ENCODE results near the gene GPA33. TPM values are rescaled to one million over a fixed set of nuclear protein-coding genes. Genes with fewer than 3 reads are reported as not detected.

The GPA33 gene
- total RNA-seq, 1 experiment from 2014 or later = not detected

DNA sequence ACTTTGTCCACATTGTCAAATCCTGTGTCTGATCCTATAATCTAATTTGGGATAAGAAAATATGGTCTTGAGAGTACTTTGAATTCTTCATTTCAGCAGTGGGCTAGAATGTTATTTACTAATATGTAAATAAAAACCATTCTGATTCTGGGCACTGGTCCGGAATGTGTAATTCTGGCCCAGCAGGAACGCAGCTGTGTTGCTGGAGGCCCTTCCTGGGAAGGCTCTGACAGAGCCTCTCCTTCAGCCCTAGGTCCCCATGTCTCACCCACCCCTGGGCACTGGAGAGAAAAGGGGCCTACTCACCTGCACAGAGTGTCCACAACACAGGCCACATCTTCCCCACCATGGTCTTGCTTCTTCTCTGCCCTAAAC, 251 bp downstream of the GPA33 start:
- DNase-seq (ENCODE audit: extremely low read depth, low read depth) = no peak

DNA sequence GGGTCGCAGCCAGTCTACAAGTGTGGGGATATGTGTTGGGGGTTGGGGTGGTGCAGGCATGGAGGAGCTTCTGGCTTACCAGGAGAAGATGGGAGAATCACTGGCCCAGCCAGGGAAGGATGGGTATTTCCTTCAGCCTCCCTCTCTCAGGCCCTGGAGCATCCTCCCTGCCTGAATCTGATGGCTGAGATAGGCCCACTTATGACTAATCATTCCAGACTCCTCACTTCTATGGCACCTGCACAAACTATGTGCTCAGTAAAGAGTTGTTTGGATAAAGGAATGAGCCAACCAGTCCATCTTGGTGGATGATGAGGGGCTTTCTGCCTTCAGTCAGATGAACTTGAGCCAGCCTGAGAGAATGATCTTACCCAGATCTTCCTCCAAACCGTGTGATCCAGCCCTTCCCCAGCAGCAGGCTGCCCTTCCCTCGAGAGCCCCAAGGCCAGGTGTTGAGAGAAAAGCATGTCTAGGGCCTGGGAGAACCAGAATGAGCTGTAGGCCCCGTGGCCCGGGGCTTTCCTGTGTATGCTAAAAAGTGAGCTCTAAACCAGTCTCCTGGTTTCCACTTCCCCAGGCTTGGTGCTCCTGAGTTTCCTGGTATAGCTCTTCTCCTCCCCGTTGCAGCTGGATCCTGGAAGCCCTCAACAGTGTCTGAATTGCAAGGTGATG, 1.3 kb downstream of the GPA33 start:
- no peak for DNase-seq (ENCODE audit: extremely low read depth, low read depth)

DNA sequence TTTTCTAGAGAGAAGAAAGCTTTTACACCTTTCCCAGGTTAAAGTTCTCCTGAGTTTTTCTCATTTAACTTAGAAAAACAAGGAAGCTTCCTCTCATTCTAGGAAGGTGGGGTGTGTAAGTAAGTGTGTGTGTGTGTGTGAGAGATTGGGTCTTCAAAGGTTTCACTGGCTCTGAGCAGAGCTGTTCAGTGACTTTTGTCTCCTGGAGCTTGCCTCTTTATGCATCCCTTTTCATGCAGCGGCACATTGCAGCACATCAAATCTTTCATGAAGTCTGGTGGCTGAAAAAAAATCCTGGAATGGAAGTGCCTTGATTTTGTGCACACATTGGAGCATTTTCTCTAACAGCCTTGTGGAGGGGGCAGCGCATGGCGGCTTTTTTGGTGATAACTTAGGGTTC, 3.4 kb downstream of the GPA33 start:
- DNase-seq (ENCODE audit: extremely low read depth, low read depth) = no peak

DNA sequence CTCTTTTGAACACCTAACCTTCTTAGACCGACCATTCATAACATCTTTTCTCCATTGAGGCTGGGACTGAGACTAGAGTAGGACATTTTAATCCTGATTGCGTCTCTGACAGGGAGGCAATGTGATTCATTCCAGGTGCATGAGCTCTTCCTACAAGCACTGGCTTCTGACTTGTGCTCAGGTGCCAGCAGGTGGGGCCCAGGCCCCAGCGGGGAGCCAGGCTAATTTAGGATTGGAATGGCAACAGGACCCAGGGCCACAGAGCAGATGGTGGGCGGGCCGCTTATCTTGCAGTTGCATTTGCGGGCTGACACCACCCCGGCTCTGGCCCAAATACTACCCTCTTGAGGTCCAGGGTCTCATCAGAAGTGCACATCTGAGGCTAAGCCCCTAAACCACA, 4.1 kb downstream of the GPA33 start:
- no peak for DNase-seq (ENCODE audit: extremely low read depth, low read depth)

DNA sequence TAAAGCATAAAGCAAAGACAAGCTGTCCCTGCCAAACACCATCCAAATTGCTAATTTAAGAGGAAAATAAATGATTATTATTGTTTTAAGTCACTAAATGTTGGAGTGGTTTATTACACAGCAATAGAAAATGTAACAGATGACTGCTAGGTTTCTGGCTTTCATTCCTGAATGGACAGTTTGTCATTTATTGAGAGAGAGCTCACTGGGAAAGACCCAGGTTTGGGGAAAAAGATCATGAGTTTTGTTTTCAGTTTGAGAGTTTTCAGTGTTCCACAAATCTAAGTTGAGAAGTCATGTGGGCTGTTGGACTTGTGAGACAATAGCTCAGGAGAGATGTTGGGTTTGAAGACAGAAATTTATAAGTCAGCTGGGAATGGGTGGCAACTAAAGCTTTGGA, 5.4 kb downstream of the GPA33 start:
- DNase-seq (ENCODE audit: extremely low read depth, low read depth) = no peak

DNA sequence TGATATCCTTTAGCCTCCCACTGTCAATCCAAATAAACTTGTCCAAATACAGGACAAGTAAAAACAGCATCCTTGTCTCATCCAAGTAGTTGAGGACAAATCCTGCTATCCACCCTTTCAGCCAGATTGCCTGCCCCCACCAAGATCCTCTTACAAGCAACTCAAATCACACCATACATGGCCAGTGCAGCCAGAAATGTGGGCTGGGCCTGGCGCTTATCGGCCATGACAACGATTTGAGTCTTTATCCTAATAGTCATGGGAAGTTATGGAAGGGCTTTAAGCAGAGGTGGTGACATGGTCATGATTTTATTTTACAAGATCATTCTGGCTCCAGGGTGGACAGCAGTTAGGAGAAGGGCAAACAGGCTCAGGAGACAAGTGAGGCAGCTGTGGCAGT, 6.3 kb downstream of the GPA33 start:
- no peak for DNase-seq (ENCODE audit: extremely low read depth, low read depth)

DNA sequence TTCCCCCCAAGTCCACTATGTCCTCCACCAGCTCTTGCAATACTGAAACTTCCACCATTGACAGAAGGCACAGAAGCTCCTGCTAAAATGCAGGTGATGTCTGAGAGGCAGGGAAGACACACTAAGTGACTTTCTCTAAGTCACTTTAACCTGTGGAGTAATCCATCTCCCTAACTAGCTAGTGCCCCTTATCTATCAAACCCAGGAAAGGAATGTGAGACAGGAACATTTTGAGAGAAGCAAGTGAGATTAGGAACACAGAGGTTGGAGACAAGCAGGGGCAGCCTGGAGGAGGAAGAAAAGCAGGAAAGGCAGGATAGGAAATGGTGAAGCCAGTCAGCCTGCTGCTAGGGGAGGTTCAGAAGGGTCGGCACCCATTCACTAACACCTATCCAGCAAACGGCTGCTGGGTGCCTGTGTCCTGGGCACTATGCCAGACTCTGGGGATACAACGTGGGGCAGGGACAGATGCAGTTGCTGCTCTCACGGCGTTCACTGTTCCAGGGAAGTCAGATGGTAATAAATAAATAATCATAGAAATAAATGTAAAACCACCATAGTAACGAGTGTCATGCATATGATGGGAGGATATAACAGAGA, 7.0 kb downstream of the GPA33 start:
- no peak for DNase-seq (ENCODE audit: extremely low read depth, low read depth)

DNA sequence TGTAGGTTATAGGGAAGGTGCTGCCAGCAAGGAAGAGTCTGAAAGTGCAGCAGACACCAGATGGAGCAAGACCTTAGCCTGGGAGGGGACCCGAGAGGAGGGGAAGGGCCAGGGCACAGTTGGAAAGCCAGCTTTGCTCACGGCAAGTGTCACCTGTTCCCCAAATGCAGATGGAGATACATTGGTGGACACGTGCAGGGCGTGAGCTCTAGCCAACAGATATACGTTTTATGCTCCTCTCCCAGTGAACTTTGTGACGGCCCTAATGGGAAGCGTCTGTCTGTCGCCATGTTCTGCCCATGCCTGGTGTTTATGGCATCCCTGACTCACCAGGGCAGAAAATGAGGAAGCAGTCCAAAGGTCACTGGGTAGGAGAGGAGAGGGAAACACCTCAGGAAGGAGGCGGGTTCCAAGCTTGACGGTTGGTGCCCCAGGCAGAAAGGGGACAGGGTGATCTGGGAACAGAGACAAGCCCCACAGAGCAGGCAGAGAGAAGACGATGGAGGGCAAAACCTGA, 7.6 kb downstream of the GPA33 start:
- DNase-seq (ENCODE audit: extremely low read depth, low read depth) = no peak

DNA sequence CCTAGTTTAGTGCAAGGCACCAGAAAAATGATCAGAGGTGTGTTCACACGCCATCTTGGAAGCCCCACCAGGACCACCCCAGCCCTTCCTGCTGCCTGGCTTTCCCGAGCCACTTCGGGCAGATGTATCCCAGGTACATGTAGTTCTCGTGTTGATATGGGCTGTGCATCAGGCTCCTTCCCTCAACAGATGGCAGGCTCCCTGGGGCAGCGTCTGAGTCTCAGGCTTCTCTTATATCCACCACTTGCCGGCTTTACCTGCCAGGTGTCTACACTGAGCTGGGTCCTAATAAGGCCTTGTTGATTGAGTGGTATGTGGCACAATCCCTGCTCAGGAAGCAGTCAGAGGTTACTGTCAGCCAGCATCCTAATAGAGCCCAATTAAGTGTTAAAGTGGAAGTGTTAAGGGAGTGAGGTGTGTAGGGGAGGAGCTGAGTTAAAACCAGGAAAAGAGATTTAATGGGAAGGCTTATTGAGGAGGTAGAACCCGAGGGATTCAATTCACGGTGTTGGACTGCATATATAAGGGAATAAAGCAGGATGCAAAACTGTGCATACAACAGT, 8.5 kb downstream of the GPA33 start:
- no peak for DNase-seq (ENCODE audit: extremely low read depth, low read depth)

DNA sequence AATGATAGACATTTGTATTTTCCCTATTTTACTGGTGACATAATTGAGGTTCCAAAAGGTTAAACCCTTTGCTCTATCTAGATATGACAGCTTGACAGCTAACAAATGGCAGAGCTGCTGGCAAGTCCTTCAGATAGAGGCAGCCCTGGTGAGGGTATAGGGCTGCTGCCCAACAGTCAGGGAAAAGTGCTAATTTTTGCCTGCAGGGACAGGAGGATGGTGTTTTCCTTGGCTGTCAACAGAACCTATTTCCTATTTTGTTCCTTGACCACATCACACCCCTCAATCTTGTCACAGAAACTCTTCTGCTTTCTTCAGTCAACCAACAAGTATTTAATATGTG, 12.3 kb downstream of the GPA33 start:
- DNase-seq (ENCODE audit: extremely low read depth, low read depth) = no peak

DNA sequence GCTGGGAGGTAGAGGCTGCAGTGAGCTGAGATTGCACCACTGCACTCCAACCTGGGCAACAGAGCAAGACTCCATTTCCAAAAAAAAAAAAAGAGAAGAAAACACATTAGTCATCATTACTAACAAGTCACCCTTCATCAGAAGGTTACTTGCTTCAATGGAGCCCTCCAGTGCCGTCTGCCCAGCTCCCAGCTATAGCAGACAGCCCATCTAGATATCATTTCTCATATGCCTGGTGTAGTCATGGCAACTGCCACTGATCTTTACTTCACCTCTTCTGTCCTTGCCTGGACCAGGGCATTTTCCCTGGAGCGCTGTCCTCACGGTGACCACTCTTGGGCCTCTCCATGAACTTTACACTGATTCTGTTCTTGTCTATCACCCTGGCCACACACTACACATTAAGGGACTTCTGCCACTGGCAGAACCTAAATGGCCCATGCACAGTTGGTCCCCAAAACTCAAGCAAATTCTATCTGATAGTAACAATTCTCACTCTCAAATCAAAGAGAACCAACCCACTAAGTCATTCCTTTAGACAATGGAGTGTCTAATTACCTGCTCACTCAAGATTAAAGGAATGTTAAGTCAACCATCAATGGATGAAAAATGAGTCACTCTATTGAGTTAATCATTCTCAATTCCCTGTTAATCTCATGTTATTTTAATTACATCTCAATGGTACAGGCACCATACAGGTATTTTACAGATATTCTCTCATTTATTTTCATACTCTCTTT, 12.9 kb downstream of the GPA33 start:
- no peak for DNase-seq (ENCODE audit: extremely low read depth, low read depth)

DNA sequence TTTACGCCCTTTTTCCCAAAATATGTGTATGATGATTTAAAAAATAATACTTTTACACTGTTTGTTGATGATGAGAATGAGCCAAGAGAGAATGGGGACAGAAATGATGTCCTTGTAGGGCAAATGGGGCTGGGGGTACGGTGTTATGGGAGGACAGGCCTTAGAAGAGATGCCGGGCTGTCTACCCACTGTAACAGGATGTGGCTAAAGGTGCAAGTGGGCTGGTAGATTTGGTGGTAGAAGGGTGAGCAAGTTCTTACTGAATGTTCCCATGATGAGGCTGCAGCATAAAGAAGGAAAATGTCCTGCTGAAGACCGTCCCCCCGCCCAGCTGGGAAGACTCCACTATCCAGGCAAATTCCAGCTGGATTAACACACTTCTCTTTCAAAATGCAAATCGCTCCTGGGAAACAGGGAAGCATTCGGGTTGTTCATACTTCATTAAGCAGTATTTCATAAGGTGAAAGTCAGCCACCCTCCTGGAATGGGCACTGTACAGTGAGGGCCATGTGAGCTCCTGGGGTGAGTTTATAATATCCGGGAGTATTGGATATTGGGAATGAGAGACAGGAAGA, 14.0 kb downstream of the GPA33 start:
- DNase-seq (ENCODE audit: extremely low read depth, low read depth) = no peak

DNA sequence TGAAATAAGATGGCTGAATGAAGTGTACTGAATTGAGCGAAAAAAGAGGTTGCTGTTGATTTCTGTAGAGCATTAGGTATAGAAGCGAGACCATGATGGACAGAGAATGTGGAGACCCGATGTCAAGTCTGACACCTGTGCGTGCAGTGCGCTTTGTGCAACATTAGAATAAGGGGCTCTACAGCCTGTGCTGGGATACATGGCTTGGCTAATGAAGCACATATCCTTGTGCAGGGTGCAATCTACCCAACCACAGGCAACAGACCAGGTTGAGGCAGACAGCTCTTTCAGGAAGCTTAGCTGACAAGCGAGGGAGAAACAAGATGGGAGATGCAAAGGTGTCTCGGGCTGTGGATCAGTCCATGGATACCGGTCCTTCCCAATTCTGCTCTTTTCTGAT, 18.9 kb downstream of the GPA33 start:
- no peak for DNase-seq (ENCODE audit: extremely low read depth, low read depth)

DNA sequence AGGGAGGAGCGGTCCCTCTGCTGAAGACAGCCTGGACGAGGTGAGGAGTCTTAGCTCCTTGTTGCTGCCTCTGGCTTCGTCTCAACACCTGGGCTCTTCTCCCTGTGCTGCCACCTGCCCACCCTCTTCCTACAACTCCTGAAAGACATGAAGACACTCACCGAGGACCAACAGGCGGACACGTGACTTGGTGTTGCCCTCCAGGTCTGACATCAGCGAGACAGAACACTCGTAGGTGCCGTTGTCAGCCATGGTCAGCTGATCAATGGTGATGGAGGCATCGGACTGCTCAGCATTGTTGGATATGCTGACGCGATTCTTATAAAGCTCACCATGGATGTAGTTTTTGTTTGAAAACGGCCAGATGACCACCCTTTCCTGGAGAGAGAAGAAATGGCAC, 21.4 kb downstream of the GPA33 start:
- no peak for DNase-seq (ENCODE audit: extremely low read depth, low read depth)

DNA sequence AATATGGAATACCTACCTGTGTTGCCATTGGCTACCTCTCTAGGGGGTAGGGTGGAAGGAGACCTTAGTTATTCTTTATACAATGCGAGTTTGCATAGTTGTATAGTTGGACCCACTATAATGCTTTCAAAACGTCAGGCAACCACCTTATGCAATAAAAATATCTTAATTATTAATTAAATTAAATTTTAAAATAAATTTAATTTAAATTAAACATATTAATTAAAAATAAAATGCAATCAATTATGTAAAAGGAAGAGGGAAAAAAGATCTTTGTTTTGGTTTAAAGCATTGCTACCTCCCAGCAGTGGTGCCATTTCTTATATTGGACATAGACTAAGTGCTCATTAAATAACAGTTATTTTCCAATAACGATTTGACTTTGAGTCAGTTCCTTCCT, 22.3 kb downstream of the GPA33 start:
- DNase-seq (ENCODE audit: extremely low read depth, low read depth) = no peak

DNA sequence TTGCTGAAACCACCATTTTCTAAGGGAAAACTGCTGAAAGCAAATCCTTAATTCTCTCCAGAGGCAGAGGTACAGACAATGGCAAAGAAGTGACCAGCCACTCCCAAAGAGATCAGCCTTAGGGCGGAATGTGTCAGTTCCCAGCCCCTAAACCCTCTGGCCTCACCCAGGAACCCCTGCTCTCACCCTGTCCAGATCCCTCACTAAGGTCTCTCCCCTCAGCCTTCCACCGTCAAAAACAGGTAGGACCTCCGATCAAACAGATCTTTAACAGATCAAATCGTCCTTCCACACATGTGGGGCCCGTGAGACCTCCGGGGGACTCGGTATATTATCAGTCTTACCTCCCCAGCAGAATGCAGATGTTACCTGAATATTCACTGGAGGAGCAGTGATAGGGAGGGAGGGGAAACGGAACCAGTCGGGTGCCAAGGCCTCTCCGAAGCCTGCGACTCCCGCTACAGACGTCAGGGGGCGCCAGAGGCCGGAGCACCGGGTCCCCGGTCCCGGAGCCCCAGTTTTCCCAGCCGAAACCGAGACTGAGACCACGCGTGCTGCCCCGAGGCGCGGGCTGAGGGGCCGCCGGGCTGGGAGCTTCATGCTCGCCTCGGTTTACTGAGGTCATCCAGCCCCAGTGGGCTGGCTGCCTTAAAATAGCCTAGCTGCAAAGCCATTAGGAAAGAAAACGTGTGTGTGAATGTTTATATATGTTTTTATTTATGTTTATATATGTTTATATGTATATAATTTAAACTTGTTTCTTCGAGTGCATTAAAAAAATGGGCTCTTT, 23.6 kb downstream of the GPA33 start:
- DNase-seq (ENCODE audit: extremely low read depth, low read depth) = peak; percentile 69

DNA sequence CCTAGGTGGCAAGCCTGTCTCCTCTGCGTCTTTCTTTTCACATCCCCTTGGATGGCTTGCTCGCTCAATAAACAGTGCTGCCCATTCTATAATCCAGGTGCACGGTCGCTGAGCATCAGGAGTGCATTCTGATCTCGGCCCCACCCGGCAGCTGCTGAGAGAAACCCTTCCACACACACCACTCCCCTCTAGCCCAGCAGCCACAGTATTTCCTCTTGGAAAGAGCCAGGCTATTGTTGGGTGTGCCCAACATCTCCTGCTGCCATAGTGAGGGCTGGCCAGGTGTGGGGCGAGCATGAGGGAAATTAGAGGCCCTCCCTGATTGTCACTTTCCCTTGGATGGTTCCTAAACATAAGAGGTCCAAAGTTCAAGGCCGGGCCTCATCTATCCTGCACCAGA, 24.7 kb downstream of the GPA33 start:
- DNase-seq (ENCODE audit: extremely low read depth, low read depth) = no peak

DNA sequence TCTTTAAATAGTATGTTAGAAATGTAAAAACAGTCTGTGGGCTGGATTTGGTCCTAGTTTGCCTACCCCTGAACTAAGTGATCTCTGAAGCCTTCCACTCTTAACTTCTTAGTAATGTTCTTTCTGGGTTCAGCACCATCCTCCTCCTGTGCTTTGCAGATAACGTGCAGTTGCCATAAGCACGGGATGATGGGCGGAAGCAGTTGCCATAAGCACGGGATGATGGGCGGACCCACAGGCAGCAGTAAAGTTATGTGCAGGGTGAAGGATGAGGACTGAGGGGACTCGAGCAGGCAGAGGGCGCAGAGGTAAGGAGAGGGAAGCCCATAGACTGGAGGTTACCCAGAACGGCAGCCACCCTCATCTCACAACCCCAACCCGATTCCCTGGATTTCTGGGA, 25.6 kb downstream of the GPA33 start:
- DNase-seq (ENCODE audit: extremely low read depth, low read depth) = no peak

DNA sequence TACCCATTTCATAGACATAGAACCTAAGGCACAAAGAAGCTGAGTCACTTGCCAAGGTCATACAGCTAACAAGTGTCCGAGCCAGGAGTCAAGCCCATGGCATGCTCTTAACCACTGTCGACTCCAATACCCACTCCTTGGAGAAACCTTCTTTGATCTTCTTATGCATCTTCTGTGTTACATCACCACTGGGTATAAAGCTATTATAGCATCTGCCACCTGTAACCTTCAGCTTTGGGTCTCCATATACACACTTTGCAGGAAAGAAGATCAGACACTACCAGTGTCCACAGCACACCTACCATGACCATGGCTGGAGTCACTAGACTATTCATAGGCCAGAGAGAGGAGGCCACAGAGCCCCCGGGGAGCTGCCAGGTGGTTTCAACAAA, 29.1 kb downstream of the GPA33 start:
- DNase-seq (ENCODE audit: extremely low read depth, low read depth) = no peak

DNA sequence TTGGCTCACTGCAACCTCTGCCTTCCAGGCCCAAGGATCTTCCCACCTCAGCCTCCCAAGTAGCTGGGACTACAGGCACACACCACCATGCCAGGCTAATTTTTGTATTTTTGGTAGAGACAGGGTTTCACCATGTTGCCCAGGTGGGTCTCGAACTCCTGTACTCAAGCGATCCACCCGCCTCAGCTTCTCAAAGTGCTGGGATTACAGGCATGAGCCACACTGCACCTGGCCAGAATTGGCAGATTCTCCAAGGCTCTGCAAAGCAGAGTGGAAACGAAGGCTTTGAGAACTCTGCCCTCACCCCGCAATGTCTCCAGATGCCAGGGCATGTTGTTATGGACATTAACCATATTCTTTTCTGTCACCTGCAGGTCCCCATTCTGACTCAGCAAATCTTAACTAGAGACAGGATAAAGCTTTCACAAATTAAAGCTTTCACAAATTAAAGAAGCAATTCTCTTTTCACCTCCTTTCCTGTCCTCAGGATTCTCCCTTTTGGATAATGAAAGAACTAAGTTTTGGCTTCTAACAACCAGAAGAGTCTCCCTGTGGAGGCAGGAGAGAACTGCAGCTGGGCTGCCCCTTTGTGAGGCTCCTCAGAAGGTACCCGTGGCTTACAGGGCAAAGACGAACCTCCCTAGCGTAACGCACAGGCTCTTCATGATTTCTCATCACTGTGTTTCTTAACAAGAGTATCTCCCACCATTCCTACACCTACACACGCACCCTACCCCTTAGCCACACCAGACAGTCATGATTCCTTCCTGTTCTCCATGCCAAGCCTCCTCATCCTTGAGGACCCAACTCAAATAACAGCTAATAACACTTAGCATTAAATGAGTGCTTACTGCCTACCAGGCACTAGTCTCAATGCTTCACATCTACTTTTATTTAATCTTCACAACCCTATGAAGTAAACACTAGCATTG, 29.8 kb downstream of the GPA33 start:
- no peak for DNase-seq (ENCODE audit: extremely low read depth, low read depth)

Measured in NCI-H460 (cell line).